Aorta (tissue), 5 donors: ENCODE measurements around the gene GPR33. TPM values are rescaled to one million over a fixed set of nuclear protein-coding genes. Genes with fewer than 3 reads are reported as not detected.

Source experiments
- ATAC-seq: fragments of 200-7000 bp; cut with Tn5 transposase; one replicate; pipeline ENCODE4 v1.9.1; 2022; ENCODE audit warnings: moderate library complexity; ENCODE audit not compliant: low FRiP score
- DNase-seq, 2 donors: peaks; one replicate each; pipeline ENCODE4 v3.0.0-alpha.2; 2020
- H3K27ac ChIP-seq, 2 donors: one replicate each; pipeline ENCODE4 v1.5.1; 2013; ENCODE audit warnings: low read length in 2 of 2, mild to moderate bottlenecking in 2 of 2, moderate library complexity in 2 of 2, control low read depth in 1 of 2, inconsistent platforms in 1 of 2, low read depth in 1 of 2
- H3K27me3 ChIP-seq, 2 donors: one replicate each; pipeline ENCODE4 v1.6.1; 2013; ENCODE audit warnings: control low read depth in 1 of 2, low read length in 1 of 2, mild to moderate bottlenecking in 1 of 2, moderate library complexity in 1 of 2; ENCODE audit not compliant: insufficient read depth in 2 of 2, control insufficient read depth in 1 of 2
- H3K36me3 ChIP-seq, 2 donors: one replicate each; pipeline ENCODE4 v1.6.1; 2013; ENCODE audit warnings: control low read depth in 1 of 2, low read length in 1 of 2, mild to moderate bottlenecking in 1 of 2; ENCODE audit not compliant: insufficient read depth in 2 of 2, control insufficient read depth in 1 of 2
- H3K4me1 ChIP-seq, 2 donors: one replicate each; pipeline ENCODE4 v1.6.1; 2013; ENCODE audit warnings: low read length in 2 of 2, control low read depth in 1 of 2, mild to moderate bottlenecking in 1 of 2, moderate library complexity in 1 of 2; ENCODE audit not compliant: insufficient read depth in 2 of 2, control insufficient read depth in 1 of 2
- H3K4me3 ChIP-seq, 2 donors: one replicate each; pipeline ENCODE4 v1.5.1; 2013; ENCODE audit warnings: low read length in 2 of 2, control low read depth in 1 of 2, mild to moderate bottlenecking in 1 of 2
- H3K9me3 ChIP-seq: one replicate; pipeline ENCODE4 v1.6.1; 2013; ENCODE audit warnings: mild to moderate bottlenecking, low read length; ENCODE audit not compliant: control insufficient read depth
- WGBS, 2 donors: extraction: QIAGEN DNeasy Blood & Tissue Kit; methylation state at CpG; one replicate each; pipeline ENCODE4 v1.1.7; 2013; 5-methylcytosine and 5-hydroxymethylcytosine counted together
- intact Hi-C, 2 donors: fragments of 100-400 bp; cut with DNase I; formaldehyde crosslinking; loops; one replicate each; pipeline versions ENCODE4 v1.14.2 to v1.15.0; 2022
- long read RNA-seq, 2 donors: library from polyadenylated mRNA; unstranded; transcript quantifications; one replicate each; pipeline ENCODE4 v2.0.0, GENCODE V29; 2020 to 2021
- polyA plus RNA-seq, 2 donors: library from polyadenylated mRNA; stranded (reverse); fragments of 200-250 nt; gene quantifications; one replicate each; pipeline ENCODE4 v1.2.3, GENCODE V29; 2013
- total RNA-seq, 2 donors: library from RNA; stranded (reverse); fragmentation: NEBNext Ultra II Directional; extraction: Animal tissue kit (Norgen Biotek cat#: 25700); gene quantifications; one replicate each; pipeline ENCODE4 v1.2.1, GENCODE V29; 2021
- donor health status: healthy with polysubstance abuse.
- donor health status: Bipolar disorder and iron deficiency.
- donor health status: DM: no; HTN: no; CAD: no.
- donor health status: DM: no; HTN: no; CAD: no.
- donor health status: DM: yes; HTN: yes; CAD: no.

The GPR33 gene
- total RNA-seq (not detected), polyA plus RNA-seq (not detected)
- long read RNA-seq, donor 1, result 0 reads
- long read RNA-seq, donor 2, result 0 reads

GRCh38 chr14:31487886-31488285 lies at the start of gene GPR33:
Gene GPR33 (minus strand): TSS chr14:31488039. CDS start chr14:31483965, 4,074 bp downstream.
- Histone ChIP-seq H3K36me3 (no peaks in the 10 kb centered on the region), H3K4me3 (no peak within 1 kb of the TSS), H3K27me3 (no peaks in the 10 kb centered on the region), H3K9me3 (no peaks in the 10 kb centered on the region), H3K27ac (no peak within 1 kb of the TSS), H3K4me1 (no peaks in the 10 kb centered on the region)
- DNase-seq (no peak), ATAC-seq (no peak)
- intact Hi-C loops, result no loop called here
- 91 to 95% methylated on average over 1 of the region's 1 CpG for WGBS, 2 donors

DNA sequence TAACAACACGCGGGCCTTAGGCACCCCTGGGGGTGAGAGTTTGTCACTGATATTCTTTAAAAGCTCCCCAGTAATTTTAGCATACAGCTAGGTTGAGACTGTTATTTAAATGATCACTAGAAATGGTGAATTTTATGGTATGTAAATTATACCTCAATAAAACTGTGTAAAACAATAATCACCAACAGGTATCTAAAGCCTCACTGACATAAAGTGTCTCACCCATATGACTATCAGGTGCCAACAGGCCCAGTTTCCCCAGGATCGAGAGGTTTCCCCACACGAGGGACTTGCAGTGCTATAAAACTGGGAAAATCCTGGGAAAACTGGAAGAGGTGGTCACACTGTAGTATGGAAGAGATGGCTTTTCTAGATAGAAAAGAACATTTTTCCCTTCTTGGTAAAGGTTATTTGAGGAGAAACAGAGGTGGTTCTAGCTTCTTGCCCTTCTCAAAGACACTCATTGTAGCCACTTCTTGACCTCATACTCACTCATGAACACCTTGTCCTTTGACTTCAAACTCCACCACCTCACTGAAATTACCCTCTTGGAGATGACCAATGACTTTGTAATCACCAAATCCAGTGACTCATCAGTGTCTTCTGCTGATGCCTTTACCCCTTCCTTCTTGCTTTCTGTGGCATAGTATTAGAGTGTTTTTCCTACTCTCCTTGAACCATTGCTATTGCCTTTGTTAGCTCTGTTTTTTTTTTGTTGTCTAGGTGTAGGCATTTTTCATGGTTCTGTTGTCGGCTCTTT lies 48.5 kb upstream of the GPR33 start:
- no peaks in the 10 kb centered on the region for H3K4me1 ChIP-seq
- no peak for DNase-seq
- H3K4me3 ChIP-seq, result no peak overlapping the region
- H3K27ac ChIP-seq, result no peak overlapping the region
- no peaks in the 10 kb centered on the region for H3K9me3 ChIP-seq
- intact Hi-C loops, result no loop called here
- ATAC-seq, result no peak
- WGBS, 2 donors, result 69 to 77% methylated on average over 5 of the region's 5 CpGs
- H3K36me3 ChIP-seq, result no peaks in the 10 kb centered on the region
- no peaks in the 10 kb centered on the region for H3K27me3 ChIP-seq

GRCh38 chr14:31530136-31530535 lies 42.3 kb upstream of the GPR33 start:
- ATAC-seq, result no peak
- Histone ChIP-seq H3K4me1 (no peaks in the 10 kb centered on the region), H3K4me3 (no peak overlapping the region), H3K27me3 (no peaks in the 10 kb centered on the region), H3K27ac (no peak overlapping the region), H3K36me3 (no peaks in the 10 kb centered on the region), H3K9me3 (no peaks in the 10 kb centered on the region)
- intact Hi-C loops, result no loop called here
- WGBS, 2 donors, result 41 to 43% methylated on average over 7 of the region's 7 CpGs
- DNase-seq, result no peak

DNA sequence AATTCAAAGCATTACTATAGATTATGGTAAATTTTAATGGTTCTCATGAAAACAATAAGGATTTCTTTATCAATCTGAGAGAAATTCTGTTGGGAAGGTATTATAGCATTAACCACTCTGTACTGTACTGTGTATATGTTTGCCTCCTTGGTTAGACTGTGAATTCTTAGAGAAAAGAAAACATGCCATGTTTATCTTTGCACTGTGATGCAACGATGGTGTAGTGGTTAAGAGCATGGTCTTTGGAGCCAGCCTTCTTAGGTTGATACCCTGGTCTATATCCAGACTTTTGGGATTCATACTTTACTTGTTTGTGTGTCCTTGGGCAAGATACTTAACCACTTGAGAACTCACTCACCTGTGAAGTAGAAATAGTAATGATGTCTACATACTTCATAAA lies 41.2 kb upstream of the GPR33 start:
- Histone ChIP-seq H3K27ac (no peak overlapping the region), H3K4me1 (no peaks in the 10 kb centered on the region), H3K4me3 (no peak overlapping the region), H3K36me3 (no peaks in the 10 kb centered on the region), H3K27me3 (no peaks in the 10 kb centered on the region), H3K9me3 (no peaks in the 10 kb centered on the region)
- intact Hi-C loops, result no loop called here
- ATAC-seq (no peak), DNase-seq (no peak)
- 14 to 15% methylated on average over 1 of the region's 1 CpG for WGBS, 2 donors

GRCh38 chr14:31527546-31527945 lies 39.7 kb upstream of the GPR33 start:
- WGBS, 2 donors, result 90 to 92% methylated on average over 7 to 8 of the region's 8 CpGs
- no peak overlapping the region for H3K27ac ChIP-seq
- no peaks in the 10 kb centered on the region for H3K9me3 ChIP-seq
- intact Hi-C loops, result no loop called here
- DNase-seq (no peak), ATAC-seq (no peak)
- no peak overlapping the region for H3K4me3 ChIP-seq
- H3K27me3 ChIP-seq, result no peaks in the 10 kb centered on the region
- no peaks in the 10 kb centered on the region for H3K36me3 ChIP-seq
- H3K4me1 ChIP-seq, result no peaks in the 10 kb centered on the region

DNA sequence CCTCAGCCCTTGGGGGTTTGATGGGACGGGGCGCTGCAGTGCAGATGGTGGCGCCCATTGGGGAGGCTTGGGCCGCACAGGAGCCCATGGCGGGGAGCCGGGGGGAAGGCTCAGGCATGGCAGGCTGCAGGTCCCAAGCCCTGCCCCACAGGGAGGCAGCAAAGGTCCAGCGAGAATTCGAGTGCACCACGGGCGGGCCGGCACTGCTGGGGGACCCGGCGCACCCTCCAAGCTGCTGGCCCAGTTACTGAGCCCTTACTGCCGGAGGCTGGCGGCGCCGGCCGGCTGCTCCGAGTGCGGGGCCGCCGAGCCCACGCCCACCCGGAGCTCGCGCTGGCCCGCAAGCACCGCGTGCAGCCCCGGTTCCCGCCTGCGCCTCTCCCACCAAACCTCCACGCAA lies 39.2 kb upstream of the GPR33 start:
- H3K27ac ChIP-seq, result no peak overlapping the region
- 96% methylated on average over 27 to 33 of the region's 33 CpGs for WGBS, 2 donors
- no peaks in the 10 kb centered on the region for H3K36me3 ChIP-seq
- DNase-seq, result no peak
- no peaks in the 10 kb centered on the region for H3K9me3 ChIP-seq
- H3K4me3 ChIP-seq, result no peak overlapping the region
- ATAC-seq, result no peak
- no peaks in the 10 kb centered on the region for H3K4me1 ChIP-seq
- intact Hi-C loops, result no loop called here
- H3K27me3 ChIP-seq, result no peaks in the 10 kb centered on the region

- ATAC-seq, result no peak
- intact Hi-C loops, result loop anchor here in 1 of 2 donors (5.0 kb wide), 1 partner anchor 741 kb away; no protein-coding TSS in a partner anchor
- Histone ChIP-seq H3K36me3 (no peaks in the 10 kb centered on the region), H3K4me1 (peaks cover 0 to under 1% of the 10 kb centered on the region in 2 donors), H3K27ac (no peak overlapping the region), H3K9me3 (no peaks in the 10 kb centered on the region), H3K4me3 (no peak overlapping the region), H3K27me3 (no peaks in the 10 kb centered on the region)
- no peak for DNase-seq
- 96 to 97% methylated on average over 1 of the region's 1 CpG for WGBS, 2 donors
Measured at GRCh38 chr14:31510855-31511254, 23.0 kb upstream of the GPR33 start.

GRCh38 chr14:31510222-31510621 lies 22.4 kb upstream of the GPR33 start:
- no peak for ATAC-seq
- no peak overlapping the region for H3K27ac ChIP-seq
- H3K9me3 ChIP-seq, result no peaks in the 10 kb centered on the region
- H3K4me3 ChIP-seq, result no peak overlapping the region
- no peaks in the 10 kb centered on the region for H3K27me3 ChIP-seq
- no peak for DNase-seq
- H3K4me1 ChIP-seq, result peaks cover 0 to 3% of the 10 kb centered on the region in 2 donors
- no peaks in the 10 kb centered on the region for H3K36me3 ChIP-seq
- intact Hi-C loops, result loop anchor here in 1 of 2 donors (5.0 kb wide), 1 partner anchor 742 kb away; no protein-coding TSS in a partner anchor

- intact Hi-C loops, result loop anchor here in 1 of 2 donors (5.0 to 10.0 kb wide), 2 partner anchors 567 to 744 kb away; partner anchors contain the start of gene ARHGAP5
- H3K4me1 ChIP-seq, result peaks cover 2 to 7% of the 10 kb centered on the region in 2 donors
- DNase-seq, result no peak
- no peak overlapping the region for H3K4me3 ChIP-seq
- no peaks in the 10 kb centered on the region for H3K9me3 ChIP-seq
- H3K27ac ChIP-seq, result no peak overlapping the region
- H3K36me3 ChIP-seq, result no peaks in the 10 kb centered on the region
- no peaks in the 10 kb centered on the region for H3K27me3 ChIP-seq
- no peak for ATAC-seq
- 44 to 48% methylated on average over 5 of the region's 5 CpGs for WGBS, 2 donors
Measured at GRCh38 chr14:31508135-31508534, 20.3 kb upstream of the GPR33 start.
